Stimulated activated CD4-positive, alpha-beta T cell treated with anti-CD3 and anti-CD28 coated beads, Interleukin-2, amount 100 ng/mL, for 24 hours (primary cell): ENCODE measurements around the gene UCK2.

Source experiments
- DNase-seq, 2 donors: peaks; one replicate each; pipeline ENCODE4 v3.0.0-alpha.2; 2020

The UCK2 gene

GRCh38 chr1:165907256-165907857, 79.9 kb downstream of the UCK2 start:
- DNase-seq = no peak

GRCh38 chr1:165910764-165911421, 83.5 kb downstream of the UCK2 start:
- DNase-seq = no peak

DNA sequence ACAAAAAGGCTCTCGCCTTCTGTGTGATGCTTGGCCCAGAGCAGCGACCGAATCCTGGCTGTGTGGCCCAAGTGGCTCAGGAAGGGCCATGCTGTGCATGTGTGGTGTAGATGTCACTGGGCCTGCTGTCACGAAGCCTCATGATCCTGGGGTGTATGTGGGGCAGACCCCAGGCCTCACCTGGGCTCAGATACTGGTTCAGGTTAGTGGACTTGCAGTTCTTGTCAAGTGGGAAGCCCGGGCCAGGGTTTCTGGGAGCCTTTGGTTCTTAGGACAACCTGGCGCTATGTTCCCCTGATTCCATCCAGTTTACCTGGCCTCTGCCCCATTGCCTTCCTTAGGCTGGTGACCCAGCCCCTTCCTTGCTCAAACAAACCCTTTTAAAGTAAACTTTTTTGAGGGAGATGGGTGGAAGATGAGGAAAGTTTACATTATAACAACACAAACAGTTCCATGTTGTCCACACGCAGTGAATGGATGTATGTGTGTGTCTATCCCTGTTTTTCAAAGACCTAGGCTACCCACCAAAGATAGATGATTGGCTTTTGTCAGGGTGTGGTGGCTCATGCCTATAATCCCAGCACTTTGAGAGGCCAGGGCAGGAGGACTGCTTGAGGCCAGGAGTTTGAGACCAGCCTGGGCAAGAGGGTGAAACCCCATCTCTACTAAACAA, 84.3 kb downstream of the UCK2 start:
- DNase-seq = no peak

- no peak for DNase-seq
Observed at GRCh38 chr1:165912638-165913037, 85.2 kb downstream of the UCK2 start.

DNA sequence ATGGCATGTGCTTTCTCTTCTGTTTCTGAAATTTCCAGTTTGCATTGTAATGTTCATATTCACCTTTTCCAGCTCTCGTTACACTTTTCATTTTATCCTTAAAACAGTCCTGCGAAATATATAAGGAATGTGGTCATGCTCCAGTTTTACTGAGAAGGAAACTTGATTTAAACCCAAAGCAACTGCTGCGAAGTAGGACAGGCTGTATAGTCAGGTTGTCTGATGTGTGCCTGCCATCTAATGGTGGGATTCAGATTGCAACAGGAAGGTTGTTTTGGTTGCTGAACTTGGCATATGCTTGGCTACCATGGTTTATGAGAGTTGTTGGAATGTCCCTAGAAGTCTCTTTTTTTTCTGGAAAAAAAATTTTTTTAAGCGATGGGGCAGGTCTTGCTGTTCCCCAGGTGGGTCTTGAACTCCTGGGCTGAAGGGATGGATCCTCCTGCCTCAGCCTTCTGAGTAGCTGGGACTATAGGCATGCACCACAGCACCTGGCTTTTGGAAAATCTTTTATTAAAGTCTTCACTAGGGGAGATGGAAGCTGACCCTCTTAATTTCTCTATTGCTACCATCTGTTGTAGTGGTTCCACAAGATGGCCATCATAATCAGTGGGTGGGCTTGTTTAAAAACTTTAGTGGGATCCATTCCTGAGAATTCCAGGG, 86.9 kb downstream of the UCK2 start:
- peak; percentile 54 to 66 for DNase-seq

DNA sequence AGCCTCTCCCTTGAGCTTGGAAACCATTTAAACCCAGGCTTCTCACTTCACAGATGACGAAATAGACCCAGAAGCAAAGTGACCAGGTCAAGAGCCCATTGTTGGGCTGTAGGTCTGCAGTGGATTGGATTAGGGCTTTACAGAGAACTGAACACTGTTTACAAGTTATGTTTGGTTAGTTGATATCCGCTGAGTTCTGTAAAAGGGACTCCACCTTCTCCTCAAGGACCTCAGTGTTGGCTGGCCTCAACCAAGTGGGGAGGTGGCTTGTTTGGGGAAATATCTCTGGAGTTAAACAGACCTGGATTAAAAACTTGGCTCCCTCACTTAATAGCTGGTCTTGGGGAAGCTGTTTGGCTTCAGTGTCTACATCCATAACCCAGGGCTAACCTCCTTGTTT, 88.1 kb downstream of the UCK2 start:
- no peak for DNase-seq

GRCh38 chr1:165915932-165916348, 88.5 kb downstream of the UCK2 start:
- DNase-seq = no peak

DNA sequence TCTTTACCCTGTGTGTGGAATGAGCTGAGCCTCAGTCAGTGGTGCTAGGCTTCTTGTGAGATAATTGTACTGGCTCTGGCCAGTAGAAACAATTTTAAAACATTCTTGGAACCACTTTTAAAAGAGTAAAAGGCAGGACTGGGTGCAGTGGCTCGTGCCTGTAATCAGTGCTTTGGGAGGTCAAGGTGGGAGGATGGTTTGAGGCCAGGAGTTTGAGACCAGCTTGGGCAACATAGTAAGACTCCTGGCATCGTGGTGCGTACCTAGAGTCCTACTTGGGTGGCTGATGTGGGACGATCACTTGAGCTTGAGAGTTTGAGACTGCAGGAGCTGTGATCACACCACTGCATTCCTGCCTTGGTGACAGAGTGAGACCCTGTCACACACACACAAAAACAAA, 89.8 kb downstream of the UCK2 start:
- no peak for DNase-seq

- no peak for DNase-seq
Observed at GRCh38 chr1:165924117-165924516, 96.7 kb downstream of the UCK2 start.

- no peak for DNase-seq
Observed at GRCh38 chr1:165925498-165926079, 98.2 kb downstream of the UCK2 start.

- no peak for DNase-seq
Observed at GRCh38 chr1:165927169-165927568, 99.8 kb downstream of the UCK2 start.

GRCh38 chr1:165928075-165928731, 100.8 kb downstream of the UCK2 start:
- peak; percentile 43 to 53 for DNase-seq

DNA sequence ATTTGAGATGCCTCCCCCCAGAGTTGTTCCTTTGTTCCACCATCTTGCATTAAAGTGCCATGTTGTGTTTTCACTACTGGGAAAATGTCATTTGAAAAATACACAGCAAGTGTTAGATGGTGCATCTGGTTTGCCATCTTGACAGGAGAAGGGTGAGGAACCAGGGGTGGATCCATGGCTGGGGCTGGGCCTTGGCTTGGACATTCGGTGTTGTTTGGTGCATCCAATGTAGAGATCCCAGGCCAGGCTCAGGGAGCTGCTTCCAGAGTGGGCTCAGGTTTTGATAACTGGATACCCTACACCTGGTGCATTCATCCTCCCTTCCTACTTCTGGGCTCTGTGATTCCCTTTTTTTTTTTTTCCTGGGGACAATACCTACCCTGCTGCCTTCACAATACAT, 103.5 kb downstream of the UCK2 start:
- no peak for DNase-seq

- DNase-seq = no peak
Observed at GRCh38 chr1:165933446-165934170, 106.2 kb downstream of the UCK2 start.

- no peak for DNase-seq
Observed at GRCh38 chr1:165936542-165936941, 109.1 kb downstream of the UCK2 start.

GRCh38 chr1:165937829-165938228, 110.4 kb downstream of the UCK2 start:
- DNase-seq = no peak

DNA sequence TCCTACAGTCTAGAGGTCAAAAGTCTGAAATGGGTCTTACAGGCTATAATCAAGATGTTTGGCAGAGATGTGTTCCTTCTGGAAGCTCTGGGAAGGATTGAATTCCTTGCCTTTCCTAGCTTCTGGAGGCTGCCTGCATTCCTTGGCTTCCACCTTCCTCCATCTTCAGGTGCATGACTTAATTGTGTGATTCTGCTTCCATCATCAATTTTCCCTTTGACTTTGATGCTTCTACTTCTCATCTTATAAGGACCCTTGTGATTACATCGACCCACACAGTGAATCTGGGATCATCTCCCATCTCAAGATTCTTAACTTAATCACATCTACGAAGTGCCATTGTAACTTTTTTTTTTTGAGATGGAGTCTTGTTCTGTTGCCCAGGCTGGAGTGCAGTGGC, 111.4 kb downstream of the UCK2 start:
- DNase-seq = no peak

DNA sequence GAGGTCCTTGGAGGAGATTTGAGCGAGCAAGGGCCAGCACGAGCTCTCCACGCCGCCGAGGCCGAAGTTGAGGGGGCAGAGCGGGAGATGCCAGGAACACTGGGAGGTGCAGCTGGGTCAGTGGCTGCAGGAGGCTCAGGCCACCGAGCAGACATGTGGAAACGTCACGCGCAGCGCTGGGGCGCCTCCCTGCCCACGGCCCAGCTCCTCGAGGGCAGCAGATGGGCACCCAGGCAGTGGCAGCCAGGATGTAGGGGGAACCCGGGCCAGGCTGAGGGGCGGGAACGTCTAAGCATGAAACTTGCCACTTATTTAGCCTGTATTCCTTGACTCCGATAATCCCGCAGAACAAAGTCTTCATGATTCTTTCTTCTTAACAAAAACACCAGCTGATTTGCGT, 114.1 kb downstream of the UCK2 start:
- DNase-seq = no peak

- no peak for DNase-seq
Observed at GRCh38 chr1:165942062-165942461, 114.6 kb downstream of the UCK2 start.

DNA sequence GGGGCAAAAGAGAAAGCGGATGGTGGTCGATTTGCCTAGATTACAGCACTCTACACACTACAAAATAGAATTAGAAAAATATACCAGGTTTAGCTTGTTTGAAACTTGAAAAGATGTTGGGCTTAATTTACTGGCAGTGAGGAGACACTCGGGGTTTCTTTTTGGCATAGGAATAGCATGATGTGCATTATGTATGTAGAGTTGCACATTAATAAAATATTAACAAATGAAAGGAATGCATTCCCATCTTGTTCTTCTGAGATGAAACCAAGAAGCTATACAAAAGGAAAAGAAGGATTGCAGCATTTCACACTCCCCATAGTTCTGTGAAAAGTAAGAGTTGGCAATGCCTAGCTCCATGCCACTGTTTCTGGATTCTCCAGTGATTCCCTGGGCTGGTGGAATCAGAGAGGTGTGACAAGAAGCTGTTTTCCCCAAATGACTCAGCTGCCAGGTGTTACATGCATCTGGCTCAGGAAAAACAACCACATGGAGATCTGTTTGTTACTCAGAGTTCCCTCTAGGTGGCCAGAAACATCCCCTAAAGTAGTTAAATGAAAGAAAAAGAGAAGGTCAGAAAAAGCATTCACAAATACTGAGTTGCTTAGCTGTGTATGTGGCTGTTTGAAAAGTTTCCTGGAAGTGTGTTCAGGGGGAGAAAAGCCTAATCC, 115.6 kb downstream of the UCK2 start:
- DNase-seq = no peak

- DNase-seq = no peak
Observed at GRCh38 chr1:165945911-165946310, 118.5 kb downstream of the UCK2 start.
